Astrocyte (in vitro differentiated cells and primary cell): ENCODE measurements around the gene HS6ST2. TPM values are rescaled to one million over a fixed set of nuclear protein-coding genes. Genes with fewer than 3 reads are reported as not detected.
"Not testable (repeated sequence)": the region's sequence is repeated elsewhere in the genome, so short reads cannot be mapped to it uniquely, and the experiment has no call there.

Experiments used
- DNase-seq: peaks from one replicate; pipeline ENCODE4 v3.0.0-alpha.2; 2010; ENCODE audit warnings: low read depth
- FAIRE-seq: peaks from 2 replicates; lab custom pipeline; 2011; peaks lifted over from hg19 to GRCh38; lab: Jason Lieb, UNC
- H2AFZ ChIP-seq: 2 replicates; pipeline ENCODE4 v1.6.0; 2012; ENCODE audit warnings: low read depth, low read length, inconsistent platforms
- H3K27ac ChIP-seq: 2 replicates; pipeline ENCODE4 v1.5.1; 2011; ENCODE audit warnings: low read depth, low read length, inconsistent platforms
- H3K27me3 ChIP-seq: 2 replicates; pipeline ENCODE4 v1.6.0; 2011; ENCODE audit warnings: low read length, inconsistent platforms; ENCODE audit not compliant: insufficient read depth
- H3K36me3 ChIP-seq: 2 replicates; pipeline ENCODE4 v1.5.1; 2011; ENCODE audit warnings: low read length, inconsistent platforms; ENCODE audit not compliant: insufficient read depth
- H3K4me1 ChIP-seq: 2 replicates; pipeline ENCODE4 v1.5.1; 2011; ENCODE audit warnings: low read length, inconsistent platforms; ENCODE audit not compliant: insufficient read depth
- H3K4me2 ChIP-seq: 2 replicates; pipeline ENCODE4 v1.6.0; 2012; ENCODE audit warnings: low read length, inconsistent platforms
- H3K4me3 ChIP-seq: 2 replicates; pipeline ENCODE4 v1.5.1; 2011; ENCODE audit warnings: low read depth, mild to moderate bottlenecking, low read length, inconsistent platforms; ENCODE audit not compliant: insufficient read depth
- H3K79me2 ChIP-seq: 2 replicates; pipeline ENCODE4 v1.6.0; 2012; ENCODE audit warnings: mild to moderate bottlenecking, low read length, inconsistent platforms; ENCODE audit not compliant: insufficient read depth
- H3K9ac ChIP-seq: 2 replicates; pipeline ENCODE4 v1.6.0; 2012; ENCODE audit warnings: mild to moderate bottlenecking, low read length, inconsistent platforms
- H3K9me3 ChIP-seq: 2 replicates; pipeline ENCODE4 v1.5.1; 2012; ENCODE audit warnings: low read depth, mild to moderate bottlenecking, low read length, inconsistent platforms; ENCODE audit not compliant: insufficient read depth
- H4K20me1 ChIP-seq: 2 replicates; pipeline ENCODE4 v1.6.0; 2012; ENCODE audit warnings: low read length, inconsistent platforms; ENCODE audit not compliant: insufficient read depth
- H3K27ac Mint-ChIP-seq: one replicate; pipeline ENCODE4 v1.8.0; 2021; ENCODE audit warnings: mild to moderate bottlenecking, mixed read lengths; ENCODE audit not compliant: unreplicated experiment
- H3K27me3 Mint-ChIP-seq: one replicate; pipeline ENCODE4 v1.8.0; 2021; ENCODE audit warnings: low read depth, mixed read lengths; ENCODE audit not compliant: unreplicated experiment
- H3K36me3 Mint-ChIP-seq: one replicate; pipeline ENCODE4 v1.8.0; 2021; ENCODE audit warnings: low read depth, mixed read lengths; ENCODE audit not compliant: unreplicated experiment
- H3K4me1 Mint-ChIP-seq: one replicate; pipeline ENCODE4 v1.8.0; 2021; ENCODE audit warnings: low read depth, mixed read lengths; ENCODE audit not compliant: unreplicated experiment
- H3K4me3 Mint-ChIP-seq: one replicate; pipeline ENCODE4 v1.8.0; 2021; ENCODE audit warnings: mild to moderate bottlenecking, moderate library complexity, mixed read lengths; ENCODE audit not compliant: unreplicated experiment
- H3K9me3 Mint-ChIP-seq: one replicate; pipeline ENCODE4 v1.8.0; 2021; ENCODE audit warnings: mild to moderate bottlenecking, mixed read lengths; ENCODE audit not compliant: unreplicated experiment
- CTCF ChIP-seq: IDR thresholded peaks from 2 replicates; pipeline ENCODE4 v1.5.1; 2011; ENCODE audit warnings: low read depth, mild to moderate bottlenecking, inconsistent platforms, low read length, moderate library complexity; ENCODE audit not compliant: insufficient read depth
- EZH2 ChIP-seq: IDR thresholded peaks from 2 replicates; pipeline ENCODE4 v1.6.1; 2012; ENCODE audit warnings: mild to moderate bottlenecking, low read length, inconsistent platforms; ENCODE audit not compliant: insufficient read depth
- total RNA-seq: library from RNA; stranded (reverse); gene quantifications from 2 replicates; pipeline ENCODE4 v1.2.1, GENCODE V29; 2021

HS6ST2 gene
- total RNA-seq, 1 donor from 2014 or later = 12.9 TPM

- H3K4me2 ChIP-seq = no peak overlapping the region
- H3K36me3 Mint-ChIP-seq = no peaks in the 10 kb centered on the region
- no peak overlapping the region for H3K27ac Mint-ChIP-seq
- no peaks in the 10 kb centered on the region for H3K27me3 ChIP-seq
- H3K4me1 ChIP-seq = no peaks in the 10 kb centered on the region
- TF ChIP-seq CTCF (no peak), EZH2 (no peak)
- H3K4me3 Mint-ChIP-seq = no peak overlapping the region
- H3K79me2 ChIP-seq = no peaks in the 10 kb centered on the region
- no peak overlapping the region for H3K27ac ChIP-seq
- H3K4me3 ChIP-seq = no peak overlapping the region
- peaks cover 2% of the 10 kb centered on the region for H3K9me3 Mint-ChIP-seq
- no peaks in the 10 kb centered on the region for H3K9me3 ChIP-seq
- no peaks in the 10 kb centered on the region for H4K20me1 ChIP-seq
- H3K9ac ChIP-seq = no peak overlapping the region
- no peaks in the 10 kb centered on the region for H3K36me3 ChIP-seq
- no peaks in the 10 kb centered on the region for H3K27me3 Mint-ChIP-seq
- H2AFZ ChIP-seq = no peak overlapping the region
- peaks cover 7% of the 10 kb centered on the region for H3K4me1 Mint-ChIP-seq
- DNase-seq (no peak), FAIRE-seq (no peak)
Observed at GRCh38 chrX:132883358-132883915, 75.0 kb downstream of the HS6ST2 start.

- H3K79me2 ChIP-seq, DNase-seq, H3K27me3 ChIP-seq, H3K9me3 Mint-ChIP-seq, H3K9me3 ChIP-seq, H4K20me1 ChIP-seq, H3K36me3 ChIP-seq, H3K36me3 Mint-ChIP-seq, H3K4me3 ChIP-seq, H3K4me1 ChIP-seq, H2AFZ ChIP-seq, H3K27ac ChIP-seq, H3K4me3 Mint-ChIP-seq, FAIRE-seq, H3K4me2 ChIP-seq, H3K9ac ChIP-seq, H3K27ac Mint-ChIP-seq, H3K27me3 Mint-ChIP-seq: not testable (repeated sequence)
- peaks cover 28% of the 10 kb centered on the region for H3K4me1 Mint-ChIP-seq
Observed at GRCh38 chrX:132880753-132881152, 77.7 kb downstream of the HS6ST2 start.

GRCh38 chrX:132877954-132878536 lies 80.4 kb downstream of the HS6ST2 start:
- no peaks in the 10 kb centered on the region for H3K27me3 Mint-ChIP-seq
- TF ChIP-seq CTCF = no peak
- no peak for TF ChIP-seq EZH2
- peak overlapping the region; percentile 69 for H3K27ac Mint-ChIP-seq
- FAIRE-seq (no peak), DNase-seq (no peak)
- no peaks in the 10 kb centered on the region for H3K27me3 ChIP-seq
- no peaks in the 10 kb centered on the region for H3K36me3 ChIP-seq
- H3K4me2 ChIP-seq = no peak overlapping the region
- H3K9me3 Mint-ChIP-seq = no peaks in the 10 kb centered on the region
- no peak overlapping the region for H3K27ac ChIP-seq
- no peak overlapping the region for H3K9ac ChIP-seq
- H3K4me1 Mint-ChIP-seq = peaks cover 35% of the 10 kb centered on the region
- peaks cover 3% of the 10 kb centered on the region for H3K4me1 ChIP-seq
- H4K20me1 ChIP-seq = no peaks in the 10 kb centered on the region
- H3K36me3 Mint-ChIP-seq = no peaks in the 10 kb centered on the region
- no peak overlapping the region for H2AFZ ChIP-seq
- H3K9me3 ChIP-seq = no peaks in the 10 kb centered on the region
- no peak overlapping the region for H3K4me3 Mint-ChIP-seq
- no peaks in the 10 kb centered on the region for H3K79me2 ChIP-seq
- no peak overlapping the region for H3K4me3 ChIP-seq
